K562 (cell line): ENCODE results near the gene PSRC1. TPM values are rescaled to one million over a fixed set of nuclear protein-coding genes. Genes with fewer than 3 reads are reported as not detected.
A peak's percentile ranks its signal among the peaks of the same experiment; 100 is the strongest.

Experiments
- ATAC-seq: fragments of 200-7000 bp; cut with Tn5 transposase; 3 replicates; pipeline ENCODE4 v1.9.1; 2020; ENCODE audit warnings: moderate library complexity
- BruUV-seq: library from RNA; stranded (reverse); fragments of 400-500 nt; replicated peaks from 2 replicates; lab custom pipeline; 2021; lab: Mats Ljungman, UMichigan
- CTCF ChIA-PET: fragments of 300-600 bp; formaldehyde crosslinking; extraction: SDS; loops from one replicate; lab custom pipeline; 2021; ENCODE audit warnings: low intra/inter-chr PET ratio; lab: Yijun Ruan, JAX
- POLR2A ChIA-PET: fragments of 300-600, 350-650 bp; sonication (Branson Sonifier 250); formaldehyde crosslinking; extraction: SDS; loops from one replicate; lab custom pipeline; 2021; ENCODE audit warnings: antibody characterized with exemption, inconsistent platforms; lab: Yijun Ruan, JAX
- DNase-seq, 4 experiments: peaks; one replicate each; pipeline versions ENCODE4 v3.0.0 to v3.0.0-alpha.2; 2011 to 2018; ENCODE audit warnings: low spot score in 3 of 4, mixed read lengths in 3 of 4; ENCODE audit errors: extremely low read depth in 1 of 4
- FAIRE-seq: peaks from 2 replicates; lab custom pipeline; 2011; peaks lifted over from hg19 to GRCh38; lab: Jason Lieb, UNC
- H2AFZ ChIP-seq: 2 replicates; pipeline ENCODE4 v1.6.0; 2011; ENCODE audit warnings: low read depth, low read length, control low read depth, inconsistent platforms
- H3K27ac ChIP-seq: fragments of 200-600 bp; 3 replicates; pipeline ENCODE4 v1.8.0; 2011; ENCODE audit warnings: low read depth, mild to moderate bottlenecking, control low read depth, inconsistent platforms, low read length, moderate library complexity, mixed read lengths; ENCODE audit errors: extremely low read depth
- H3K27me3 ChIP-seq, 2 experiments: fragments of 300-600 bp in 1 of 2; 2 replicates in 1 of 2; 3 replicates in 1 of 2; pipeline versions ENCODE4 v1.6.0 to v1.8.0; 2011; ENCODE audit warnings: inconsistent platforms in 2 of 2, low read length in 2 of 2, mild to moderate bottlenecking in 1 of 2, mixed read lengths in 1 of 2, moderate library complexity in 1 of 2; ENCODE audit not compliant: control insufficient read depth in 2 of 2, insufficient read depth in 2 of 2
- H3K36me3 ChIP-seq: fragments of 300-600 bp; 3 replicates; pipeline ENCODE4 v1.8.0; 2011; ENCODE audit warnings: mild to moderate bottlenecking, low read length, inconsistent platforms; ENCODE audit not compliant: control insufficient read depth, insufficient read depth
- H3K4me1 ChIP-seq, 2 experiments: fragments of 200-600 bp in 1 of 2; replicated peaks in 1 of 2; 2 replicates in 1 of 2; 3 replicates in 1 of 2; pipeline versions ENCODE4 v1.5.1 to v1.8.0; 2011; ENCODE audit warnings: inconsistent platforms in 2 of 2, low read length in 2 of 2, mild to moderate bottlenecking in 1 of 2, mixed read lengths in 1 of 2, moderate library complexity in 1 of 2; ENCODE audit not compliant: control insufficient read depth in 2 of 2, insufficient read depth in 2 of 2
- H3K4me2 ChIP-seq: 2 replicates; pipeline ENCODE4 v1.6.1; 2011; ENCODE audit warnings: low read length, control low read depth, inconsistent platforms, mixed read lengths; ENCODE audit not compliant: insufficient read depth
- H3K4me3 ChIP-seq: fragments of 200-600 bp; sonication (generic), shearing (Covaris generic); 2 replicates; pipeline ENCODE4 v1.5.1; 2016; ENCODE audit warnings: control low read depth, inconsistent platforms
- H3K79me2 ChIP-seq: fragments of 200-600 bp; 3 replicates; pipeline ENCODE4 v1.8.0; 2011; ENCODE audit warnings: low read length, inconsistent platforms; ENCODE audit not compliant: control insufficient read depth, insufficient read depth
- H3K9ac ChIP-seq, 2 experiments: 2 replicates each; pipeline versions ENCODE4 v1.6.0 to v1.6.1; 2011; ENCODE audit warnings: low read depth in 2 of 2, low read length in 2 of 2, control low read depth in 1 of 2, inconsistent platforms in 1 of 2, mild to moderate bottlenecking in 1 of 2, mixed read lengths in 1 of 2; ENCODE audit not compliant: insufficient read depth in 1 of 2
- H3K9me1 ChIP-seq: one replicate; pipeline ENCODE4 v1.6.0; 2011; ENCODE audit warnings: inconsistent platforms, mild to moderate bottlenecking, low read length, moderate library complexity; ENCODE audit not compliant: control insufficient read depth, insufficient read depth
- H3K9me3 ChIP-seq: replicated peaks from 2 replicates; pipeline ENCODE4 v1.5.1; 2011; ENCODE audit warnings: low read depth, low read length, inconsistent platforms; ENCODE audit not compliant: control insufficient read depth, insufficient read depth
- H4K20me1 ChIP-seq: replicated peaks from 2 replicates; pipeline ENCODE4 v1.6.1; 2011; ENCODE audit warnings: low read length, inconsistent platforms, mixed read lengths; ENCODE audit not compliant: control insufficient read depth, insufficient read depth
- MGA ChIP-seq: fragments of 450-650 bp; IDR thresholded peaks from 2 replicates; pipeline ENCODE4 v1.6.1; 2016; ENCODE audit warnings: mild to moderate bottlenecking, moderate library complexity
- ZFP36 ChIP-seq: fragments of 150-350 bp; IDR thresholded peaks from 2 replicates; pipeline ENCODE4 v1.6.1; 2018; ENCODE audit warnings: low read length, low read depth; ENCODE audit not compliant: partially characterized antibody
- WGBS: fragments of 100-300 bp; shearing (Covaris generic); methylation state at CpG from one replicate; pipeline ENCODE4 v1.1.6; 2016; ENCODE audit warnings: low coverage, mixed read lengths; ENCODE audit not compliant: insufficient coverage; ENCODE audit errors: missing lambda C conversion rate; 5-methylcytosine and 5-hydroxymethylcytosine counted together
- in situ Hi-C: fragments of 300-500 bp; cut with MboI; formaldehyde crosslinking; loops from 4 replicates; pipeline ENCODE4 v1.15.0; 2018; ENCODE audit warnings: inconsistent platforms, mixed read lengths
- intact Hi-C: fragments of 100-400 bp; cut with micrococcal nuclease; formaldehyde crosslinking; loops from 2 replicates; pipeline ENCODE4 v1.14.2; 2022
- polyA plus RNA-seq, 8 experiments: library from polyadenylated mRNA; depleted of rRNA in 4 of 8; stranded (reverse) in 5 of 8; unstranded in 3 of 8; fragments of >200 nt; fragmentation: Nextera tagmentation in 2 of 8; fragmentation: Illumina TruSeq in 1 of 8; extraction: Ambion mirVana in 2 of 8; extraction: Trizol in 1 of 8; gene quantifications; 2 replicates each; pipeline versions ENCODE4 v1.2.1 to v1.2.3, GENCODE V29; 2011 to 2014; ENCODE audit warnings: inconsistent platforms in 1 of 8, missing spikeins in 1 of 8
- total RNA-seq, 7 experiments: library from RNA; depleted of rRNA in 6 of 7; stranded (reverse); fragments of >200 nt in 6 of 7; fragmentation: Illumina TruSeq in 2 of 7; extraction: Trizol in 2 of 7; gene quantifications; 2 replicates each; pipeline versions ENCODE4 v1.2.1 to v1.2.3, GENCODE V29; 2011 to 2021; ENCODE audit warnings: low replicate concordance in 1 of 7

The PSRC1 gene
- total and polyA plus RNA-seq, 9 of the 15 experiments (the other 6 are each of a cell fraction or from before 2014, with no cell fraction given): 6.5 to 65.2 (median 39.3) TPM

- Histone ChIP-seq H4K20me1 (no peaks in the 10 kb centered on the region), H3K36me3 (peaks cover 17% of the 10 kb centered on the region; the same call in 2 of the 3 replicates), H3K27ac (no peak overlapping the region), H3K4me1 (peaks cover 33 to 63% of the 10 kb centered on the region in 2 experiments), H3K9me1 (peaks cover 4% of the 10 kb centered on the region), H3K79me2 (peaks cover 27% of the 10 kb centered on the region), H3K27me3 (no peaks in the 10 kb centered on the region), H3K4me3 (no peak overlapping the region), H3K4me2 (no peak overlapping the region), H3K9ac (peak overlapping the region in 1 of 2 experiments; percentile 89; a peak in 2 of 4 replicates), H3K9me3 (no peaks in the 10 kb centered on the region), H2AFZ (no peak overlapping the region)
- ChIA-PET CTCF (interaction anchor here (0.6 kb wide), 1 partner anchor 394 kb away, joined by 3 read pairs; no protein-coding TSS in a partner anchor), POLR2A (interaction anchor here (0.9 to 4.8 kb wide), 3 partner anchors 9 to 16 kb away, joined by 3 to 36 read pairs (median 5); no protein-coding TSS in a partner anchor)
- TF ChIP-seq MGA: no peak
- peak; percentile 72 for TF ChIP-seq ZFP36
- DNase-seq (no peak), ATAC-seq (no peak), FAIRE-seq (no peak)
- 79% methylated on average over 7 of the region's 7 CpGs for WGBS
- in situ Hi-C loops (no loop called here), intact Hi-C loops (no loop called here)
- no TSS peak for BruUV-seq
These were observed 26.9 kb downstream of the PSRC1 start for GRCh38 chr1:109256085-109256484.
